OCI-LY3 (cell line): Measurements from ENCODE around the gene LTN1.

Source experiments
- H2AFZ ChIP-seq: fragments of 200-600, 300-600 bp; shearing (Covaris generic); 2 replicates; pipeline ENCODE4 v1.6.0; 2014; ENCODE audit warnings: antibody characterized with exemption, low read depth, low read length
- H3K27ac ChIP-seq: fragments of 200-600, 300-600 bp; sonication (generic); 2 replicates; pipeline ENCODE4 v1.5.1; 2014; ENCODE audit warnings: mild to moderate bottlenecking, low read length, moderate library complexity, mixed read lengths
- H3K27me3 ChIP-seq: fragments of 200-600, 300-600 bp; sonication (generic); 2 replicates; pipeline ENCODE4 v1.6.1; 2014; ENCODE audit warnings: low read depth, low read length, mixed read lengths
- H3K36me3 ChIP-seq: fragments of 200-600, 300-600 bp; sonication (generic); replicated peaks from 2 replicates; pipeline ENCODE3; 2014; ENCODE audit warnings: low read depth, low read length, mixed read lengths
- H3K4me1 ChIP-seq: fragments of 300-600, 200-600 bp; sonication (generic); 2 replicates; pipeline ENCODE4 v1.6.1; 2014; ENCODE audit warnings: low read length, mixed read lengths
- H3K4me2 ChIP-seq: fragments of 200-600, 300-600 bp; sonication (generic); 2 replicates; pipeline ENCODE4 v1.6.1; 2014; ENCODE audit warnings: low read length, mixed read lengths
- H3K4me3 ChIP-seq: fragments of 300-600, 200-600 bp; sonication (generic); 2 replicates; pipeline ENCODE4 v1.5.1; 2014; ENCODE audit warnings: antibody characterized with exemption, mild to moderate bottlenecking, low read length, moderate library complexity
- H3K79me2 ChIP-seq: fragments of 300-600, 200-600 bp; shearing (Covaris generic); 2 replicates; pipeline ENCODE4 v1.6.1; 2014; ENCODE audit warnings: mild to moderate bottlenecking, low read length, mixed read lengths
- H3K9ac ChIP-seq: fragments of 300-600, 200-600 bp; shearing (Covaris generic); 2 replicates; pipeline ENCODE4 v1.6.0; 2014; ENCODE audit warnings: mild to moderate bottlenecking, low read length, moderate library complexity
- H3K9me3 ChIP-seq: fragments of 200-600, 300-600 bp; shearing (Covaris generic); 2 replicates; pipeline ENCODE4 v1.6.1; 2014; ENCODE audit warnings: low read length, mixed read lengths; ENCODE audit not compliant: insufficient read depth
- H4K20me1 ChIP-seq: fragments of 200-600, 300-600 bp; sonication (generic); 2 replicates; pipeline ENCODE4 v1.6.1; 2016; ENCODE audit warnings: low read length, mixed read lengths; ENCODE audit not compliant: insufficient read depth
- CTCF ChIP-seq: fragments of 200-600, 300-600 bp; sonication (generic); IDR thresholded peaks from 2 replicates; pipeline ENCODE4 v1.5.1; 2014; ENCODE audit warnings: antibody characterized with exemption, low read length, low read depth
- EZH2phosphoT487 ChIP-seq: fragments of 200-600 bp; shearing (Covaris generic); IDR thresholded peaks from 2 replicates; pipeline ENCODE4 v1.6.1; 2018; ENCODE audit warnings: antibody characterized with exemption, mixed run types, low read depth

LTN1 gene

GRCh38 chr21:28953247-28953646, 39.4 kb downstream of the LTN1 start:
- Histone ChIP-seq H3K36me3 (peaks cover 14% of the 10 kb centered on the region), H3K9me3 (no peaks in the 10 kb centered on the region), H3K27ac (no peak overlapping the region), H2AFZ (no peak overlapping the region), H3K9ac (no peak overlapping the region), H3K4me3 (no peak overlapping the region), H3K4me2 (peak overlapping the region; percentile 30; the same call in 1 of the 2 replicates), H3K4me1 (peaks cover 9% of the 10 kb centered on the region), H3K79me2 (no peaks in the 10 kb centered on the region), H4K20me1 (peaks cover 5% of the 10 kb centered on the region), H3K27me3 (no peaks in the 10 kb centered on the region)
- TF ChIP-seq CTCF (no peak), EZH2phosphoT487 (no peak)

DNA sequence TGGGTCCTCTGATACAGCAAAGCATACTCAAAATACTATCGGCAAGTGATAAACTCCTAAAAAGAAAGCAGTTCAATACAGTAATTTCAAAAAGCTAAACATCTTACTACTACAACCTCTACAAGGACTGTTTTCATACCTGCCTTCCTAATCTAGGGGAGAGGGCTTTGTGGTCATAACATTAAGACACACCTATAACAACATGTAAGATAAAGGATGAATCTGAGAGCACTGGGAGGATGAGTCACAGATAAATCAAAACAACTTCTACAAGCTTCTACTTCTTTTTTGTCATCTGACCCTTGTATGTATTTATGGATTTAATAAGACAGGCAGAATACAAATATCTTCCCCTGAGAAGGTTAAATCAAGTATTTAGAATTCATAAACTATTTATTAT, 40.0 kb downstream of the LTN1 start:
- Histone ChIP-seq H4K20me1 (peaks cover 5% of the 10 kb centered on the region), H3K4me3 (no peak overlapping the region), H3K27ac (no peak overlapping the region), H3K79me2 (no peaks in the 10 kb centered on the region), H2AFZ (no peak overlapping the region), H3K27me3 (no peaks in the 10 kb centered on the region), H3K36me3 (peaks cover 14% of the 10 kb centered on the region), H3K4me2 (no peak overlapping the region), H3K4me1 (peaks cover 9% of the 10 kb centered on the region), H3K9ac (no peak overlapping the region), H3K9me3 (no peaks in the 10 kb centered on the region)
- no peak for TF ChIP-seq EZH2phosphoT487
- no peak for TF ChIP-seq CTCF

GRCh38 chr21:28949318-28949717, 43.4 kb downstream of the LTN1 start:
- H3K36me3 ChIP-seq = peaks cover 19% of the 10 kb centered on the region
- H3K4me1 ChIP-seq = peaks cover 9% of the 10 kb centered on the region
- no peak overlapping the region for H3K4me2 ChIP-seq
- no peak overlapping the region for H3K27ac ChIP-seq
- no peak overlapping the region for H3K9ac ChIP-seq
- peaks cover 5% of the 10 kb centered on the region for H4K20me1 ChIP-seq
- no peak overlapping the region for H2AFZ ChIP-seq
- no peak overlapping the region for H3K4me3 ChIP-seq
- no peaks in the 10 kb centered on the region for H3K79me2 ChIP-seq
- no peak for TF ChIP-seq CTCF
- no peak for TF ChIP-seq EZH2phosphoT487
- no peaks in the 10 kb centered on the region for H3K9me3 ChIP-seq
- H3K27me3 ChIP-seq = no peaks in the 10 kb centered on the region

DNA sequence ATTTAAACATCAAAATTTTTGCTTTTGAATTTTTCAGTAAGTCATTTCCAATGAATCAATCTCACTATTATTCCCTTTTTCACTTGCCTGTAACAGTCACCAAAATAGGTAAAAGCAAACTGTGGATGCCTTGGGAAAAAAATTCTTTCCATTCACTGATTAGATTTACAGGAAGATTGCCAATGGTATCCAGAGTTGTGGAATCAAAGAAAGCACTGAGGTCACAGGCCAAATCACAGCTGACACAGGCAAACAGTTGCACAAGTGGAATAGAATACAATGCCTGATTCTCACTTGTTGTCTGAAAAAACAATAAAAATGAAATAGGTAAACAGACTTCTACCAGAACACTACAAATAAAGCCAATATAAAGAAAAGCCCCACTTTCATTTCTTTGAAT, 48.4 kb downstream of the LTN1 start:
- H3K9ac ChIP-seq = no peak overlapping the region
- no peak overlapping the region for H3K4me3 ChIP-seq
- H3K79me2 ChIP-seq = no peaks in the 10 kb centered on the region
- no peak for TF ChIP-seq CTCF
- no peak for TF ChIP-seq EZH2phosphoT487
- H4K20me1 ChIP-seq = no peaks in the 10 kb centered on the region
- H3K4me2 ChIP-seq = no peak overlapping the region
- H3K27ac ChIP-seq = no peak overlapping the region
- no peaks in the 10 kb centered on the region for H3K27me3 ChIP-seq
- H3K9me3 ChIP-seq = no peaks in the 10 kb centered on the region
- H3K36me3 ChIP-seq = peaks cover 12% of the 10 kb centered on the region
- H3K4me1 ChIP-seq = no peaks in the 10 kb centered on the region
- no peak overlapping the region for H2AFZ ChIP-seq
